ENCODE measurements around the gene OSER1. TPM values are rescaled to one million over a fixed set of nuclear protein-coding genes. Genes with fewer than 3 reads are reported as not detected.
A peak's percentile ranks its signal among the peaks of the same experiment; 100 is the strongest.

Gene OSER1
- total RNA-seq, 3 donors from 2014 or later (not counting 1 experiment from before 2014, with no cell fraction given), result 72.3 to 93.9 (median 78.3) TPM

DNA sequence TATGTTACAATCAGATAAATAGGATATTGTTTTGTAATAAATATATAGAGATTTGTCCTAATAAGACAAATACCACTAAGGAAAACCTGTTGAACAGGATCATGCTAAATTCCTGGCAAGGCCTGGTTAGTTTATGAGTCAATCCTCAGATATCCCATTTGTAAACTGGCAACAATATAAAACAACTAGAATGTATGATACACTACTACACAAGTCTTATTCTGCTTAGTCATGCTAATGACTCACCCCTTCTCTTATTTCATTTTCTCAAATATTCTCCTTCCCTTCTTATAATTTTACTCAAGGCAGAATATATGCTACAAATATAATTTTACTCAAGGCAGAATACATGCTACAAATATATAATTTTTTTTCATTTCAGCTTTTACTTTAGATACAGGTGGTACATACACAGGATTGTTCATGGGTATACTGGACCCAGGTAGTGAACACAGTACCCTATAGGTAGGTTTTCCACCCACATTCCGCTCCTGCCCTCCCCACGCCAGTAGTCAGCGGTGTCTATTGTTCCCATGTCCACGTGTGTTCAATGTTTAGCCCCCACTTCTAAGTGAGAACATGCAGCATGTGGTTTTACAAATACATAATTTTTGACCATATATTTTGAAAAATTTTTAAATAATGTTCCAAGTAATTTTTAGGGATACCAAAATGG is 6.3 kb downstream of the OSER1 start:
- Histone ChIP-seq H3K4me1 (ENCODE audit: control insufficient read depth, insufficient read depth, low read length) (peaks cover 8% of the 10 kb centered on the region), H3K36me3 (ENCODE audit: control insufficient read depth, insufficient read depth, low read length) (peaks cover 49% of the 10 kb centered on the region), H3K9me3 (ENCODE audit: control insufficient read depth, insufficient read depth, low read length) (no peaks in the 10 kb centered on the region), H3K4me3 (ENCODE audit: low read length) (no peak overlapping the region), H3K27me3 (ENCODE audit: control insufficient read depth, insufficient read depth, low read length) (no peaks in the 10 kb centered on the region), H3K27ac (ENCODE audit: low read length) (no peak overlapping the region)
- TF ChIP-seq, protein P1, sequence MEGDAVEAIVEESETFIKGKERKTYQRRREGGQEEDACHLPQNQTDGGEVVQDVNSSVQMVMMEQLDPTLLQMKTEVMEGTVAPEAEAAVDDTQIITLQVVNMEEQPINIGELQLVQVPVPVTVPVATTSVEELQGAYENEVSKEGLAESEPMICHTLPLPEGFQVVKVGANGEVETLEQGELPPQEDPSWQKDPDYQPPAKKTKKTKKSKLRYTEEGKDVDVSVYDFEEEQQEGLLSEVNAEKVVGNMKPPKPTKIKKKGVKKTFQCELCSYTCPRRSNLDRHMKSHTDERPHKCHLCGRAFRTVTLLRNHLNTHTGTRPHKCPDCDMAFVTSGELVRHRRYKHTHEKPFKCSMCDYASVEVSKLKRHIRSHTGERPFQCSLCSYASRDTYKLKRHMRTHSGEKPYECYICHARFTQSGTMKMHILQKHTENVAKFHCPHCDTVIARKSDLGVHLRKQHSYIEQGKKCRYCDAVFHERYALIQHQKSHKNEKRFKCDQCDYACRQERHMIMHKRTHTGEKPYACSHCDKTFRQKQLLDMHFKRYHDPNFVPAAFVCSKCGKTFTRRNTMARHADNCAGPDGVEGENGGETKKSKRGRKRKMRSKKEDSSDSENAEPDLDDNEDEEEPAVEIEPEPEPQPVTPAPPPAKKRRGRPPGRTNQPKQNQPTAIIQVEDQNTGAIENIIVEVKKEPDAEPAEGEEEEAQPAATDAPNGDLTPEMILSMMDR (IDR thresholded peaks at IDR 0.05), result no peak
- intact Hi-C loops (cut with micrococcal nuclease), result no loop called here
- Mint-ChIP-seq H3K27ac (peak overlapping the region in 1 of 2 donors; percentile 34), H3K9me3 (no peaks in the 10 kb centered on the region), H3K4me3 (no peak overlapping the region), H3K27me3 (ENCODE audit: low read depth in 2 of 2) (no peaks in the 10 kb centered on the region), H3K36me3 (peaks cover 19% of the 10 kb centered on the region), H3K4me1 (peaks cover 40 to 54% of the 10 kb centered on the region in 2 donors)
- DNase-seq (no peak), ATAC-seq (peak in 1 of 3 donors; percentile 18)
- WGBS (ENCODE audit: insufficient coverage), result 94% methylated on average over 4 of the region's 4 CpGs

DNA sequence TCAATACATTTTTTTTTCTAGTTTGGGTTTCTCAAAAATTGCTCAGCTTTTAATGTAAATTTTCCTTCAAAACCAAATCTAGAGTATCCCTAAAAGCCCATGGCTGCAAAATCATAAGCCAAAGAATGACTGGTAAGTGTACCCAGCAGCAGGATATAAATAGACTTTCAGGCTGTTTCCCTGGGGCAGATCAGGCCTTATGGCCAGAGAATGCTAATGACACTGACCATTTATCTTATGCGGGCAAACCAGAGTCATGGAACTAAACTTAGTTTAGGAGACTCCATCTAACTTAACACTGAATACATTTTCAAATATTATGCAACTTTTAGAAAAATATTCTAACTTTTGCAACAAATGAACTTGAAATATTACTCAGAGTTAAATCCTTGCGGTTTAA is 7.4 kb downstream of the OSER1 start:
- H3K4me3 Mint-ChIP-seq, result no peak overlapping the region
- DNase-seq (no peak), ATAC-seq (no peak)
- no peak overlapping the region for H3K27ac Mint-ChIP-seq
- H3K4me1 Mint-ChIP-seq, result peaks cover 36 to 50% of the 10 kb centered on the region in 2 donors
- Histone ChIP-seq H3K36me3 (ENCODE audit: control insufficient read depth, insufficient read depth, low read length) (peaks cover 49% of the 10 kb centered on the region), H3K9me3 (ENCODE audit: control insufficient read depth, insufficient read depth, low read length) (no peaks in the 10 kb centered on the region), H3K27me3 (ENCODE audit: control insufficient read depth, insufficient read depth, low read length) (no peaks in the 10 kb centered on the region), H3K4me3 (ENCODE audit: low read length) (no peak overlapping the region), H3K4me1 (ENCODE audit: control insufficient read depth, insufficient read depth, low read length) (peaks cover 13% of the 10 kb centered on the region), H3K27ac (ENCODE audit: low read length) (no peak overlapping the region)
- intact Hi-C loops (cut with micrococcal nuclease), result no loop called here
- TF ChIP-seq, protein P1 (IDR thresholded peaks at IDR 0.05), result no peak
- H3K36me3 Mint-ChIP-seq, result peaks cover 19% of the 10 kb centered on the region
- H3K27me3 Mint-ChIP-seq (ENCODE audit: low read depth in 2 of 2), result no peaks in the 10 kb centered on the region
- H3K9me3 Mint-ChIP-seq, result no peaks in the 10 kb centered on the region
- 93% methylated on average over 2 of the region's 2 CpGs for WGBS (ENCODE audit: insufficient coverage)

DNA sequence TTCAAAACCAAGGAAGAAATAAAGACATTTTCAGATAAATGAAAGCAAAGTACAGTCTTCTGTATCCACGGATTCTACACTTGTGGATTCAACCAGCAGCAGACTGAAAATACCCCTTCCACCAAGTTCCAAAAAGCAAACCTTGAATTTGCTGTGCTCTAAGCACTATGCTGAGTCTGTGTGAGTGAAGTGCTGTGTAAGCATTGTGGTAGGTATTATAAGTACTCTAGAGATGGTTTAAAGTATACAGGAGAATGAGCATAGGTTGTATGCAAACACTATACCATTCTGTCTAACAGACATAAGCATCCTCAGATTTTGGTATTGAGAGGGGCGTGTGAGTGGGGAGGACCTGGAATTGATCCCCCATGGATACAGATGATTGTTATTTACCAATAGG is 9.6 kb downstream of the OSER1 start:
- Mint-ChIP-seq H3K9me3 (no peaks in the 10 kb centered on the region), H3K36me3 (peaks cover 31% of the 10 kb centered on the region), H3K4me1 (peaks cover 31% of the 10 kb centered on the region in 2 donors), H3K27ac (no peak overlapping the region), H3K4me3 (no peak overlapping the region), H3K27me3 (ENCODE audit: low read depth in 2 of 2) (no peaks in the 10 kb centered on the region)
- TF ChIP-seq, protein P1 (IDR thresholded peaks at IDR 0.05), result no peak
- H3K4me1 ChIP-seq (ENCODE audit: control insufficient read depth, insufficient read depth, low read length), result peaks cover 14% of the 10 kb centered on the region
- no peaks in the 10 kb centered on the region for H3K27me3 ChIP-seq (ENCODE audit: control insufficient read depth, insufficient read depth, low read length)
- H3K9me3 ChIP-seq (ENCODE audit: control insufficient read depth, insufficient read depth, low read length), result no peaks in the 10 kb centered on the region
- ATAC-seq (no peak), DNase-seq (no peak)
- no peak overlapping the region for H3K27ac ChIP-seq (ENCODE audit: low read length)
- no peak overlapping the region for H3K4me3 ChIP-seq (ENCODE audit: low read length)
- H3K36me3 ChIP-seq (ENCODE audit: control insufficient read depth, insufficient read depth, low read length), result peaks cover 63% of the 10 kb centered on the region
- intact Hi-C loops (cut with micrococcal nuclease), result no loop called here
- 96% methylated on average over 2 of the region's 2 CpGs for WGBS (ENCODE audit: insufficient coverage)

DNA sequence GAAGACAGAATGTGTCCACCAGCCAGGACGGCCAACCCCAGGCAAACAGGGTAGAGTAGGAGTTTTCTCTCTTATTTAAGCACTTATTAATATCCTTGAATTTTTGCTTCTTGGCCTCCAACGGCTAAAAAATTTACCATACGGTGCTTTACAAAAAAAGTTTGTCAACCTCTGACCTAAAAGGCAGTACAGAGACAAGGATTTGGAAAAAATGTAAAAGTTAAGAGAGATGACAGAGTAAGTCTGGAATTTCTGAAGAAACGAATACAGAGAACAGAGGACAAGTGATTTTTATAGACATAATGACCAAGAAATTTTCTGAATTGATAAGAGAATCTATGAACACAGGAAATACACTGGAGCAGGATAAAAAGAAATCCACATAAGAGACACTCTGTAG is 10.2 kb downstream of the OSER1 start:
- DNase-seq, result no peak
- Histone ChIP-seq H3K9me3 (ENCODE audit: control insufficient read depth, insufficient read depth, low read length) (no peaks in the 10 kb centered on the region), H3K36me3 (ENCODE audit: control insufficient read depth, insufficient read depth, low read length) (peaks cover 62% of the 10 kb centered on the region), H3K27me3 (ENCODE audit: control insufficient read depth, insufficient read depth, low read length) (no peaks in the 10 kb centered on the region), H3K4me3 (ENCODE audit: low read length) (no peak overlapping the region), H3K4me1 (ENCODE audit: control insufficient read depth, insufficient read depth, low read length) (peaks cover 14% of the 10 kb centered on the region), H3K27ac (ENCODE audit: low read length) (no peak overlapping the region)
- Mint-ChIP-seq H3K36me3 (peaks cover 31% of the 10 kb centered on the region), H3K27ac (peak overlapping the region in 1 of 2 donors; percentile 32), H3K27me3 (ENCODE audit: low read depth in 2 of 2) (no peaks in the 10 kb centered on the region), H3K4me1 (peaks cover 31 to 38% of the 10 kb centered on the region in 2 donors), H3K9me3 (no peaks in the 10 kb centered on the region), H3K4me3 (no peak overlapping the region)
- intact Hi-C loops (cut with micrococcal nuclease), result no loop called here
- WGBS (ENCODE audit: insufficient coverage), result 96% methylated on average over 3 of the region's 4 CpGs
- TF ChIP-seq, protein P1 (IDR thresholded peaks at IDR 0.05), result no peak
- no peak for ATAC-seq
